Breast epithelium (tissue), 4 donors: Measurements from ENCODE around the gene PRIMA1. TPM values are rescaled to one million over a fixed set of nuclear protein-coding genes. Genes with fewer than 3 reads are reported as not detected.
A peak's percentile ranks its signal among the peaks of the same experiment; 100 is the strongest.

ENCODE experiments used
- DNase-seq, 2 donors: peaks; one replicate each; pipeline ENCODE4 v3.0.0-alpha.2; 2019; ENCODE audit warnings: low spot score in 2 of 2
- H3K27ac ChIP-seq, 2 donors: fragments of 200-600 bp; sonication (generic) in 1 of 2; one replicate each; pipeline ENCODE4 v1.5.1; 2016 to 2019; ENCODE audit warnings: mild to moderate bottlenecking in 1 of 2
- H3K27me3 ChIP-seq, 2 donors: fragments of 200-600 bp; sonication (generic) in 1 of 2; one replicate each; pipeline versions ENCODE4 v1.5.1 to v1.6.0; 2017 to 2019; ENCODE audit warnings: control low read depth in 1 of 2, mild to moderate bottlenecking in 1 of 2
- H3K36me3 ChIP-seq: fragments of 200-600 bp; one replicate; pipeline ENCODE4 v1.5.1; 2019
- H3K4me1 ChIP-seq, 2 donors: fragments of 200-600 bp; sonication (generic); one replicate each; pipeline ENCODE4 v1.5.1; 2016 to 2019; ENCODE audit warnings: control low read depth in 1 of 2
- H3K4me3 ChIP-seq, 3 donors: fragments of 200-600 bp; sonication (generic); 1 replicate in 2 of 3; 2 replicates in 1 of 3; pipeline ENCODE4 v1.5.1; 2016 to 2019; ENCODE audit warnings: mild to moderate bottlenecking in 3 of 3, moderate library complexity in 2 of 3
- H3K9me3 ChIP-seq, 2 donors: fragments of 200-600 bp; sonication (generic) in 1 of 2; one replicate each; pipeline ENCODE4 v1.5.1; 2016 to 2019; ENCODE audit warnings: control low read depth in 1 of 2
- CTCF ChIP-seq, 3 donors: fragments of 450-650 bp; IDR thresholded peaks; one replicate each; pipeline ENCODE4 v1.5.1; 2016 to 2017; ENCODE audit warnings: antibody characterized with exemption in 3 of 3, mild to moderate bottlenecking in 3 of 3, moderate library complexity in 3 of 3
- POLR2A ChIP-seq: fragments of 450-650 bp; IDR thresholded peaks from one replicate; pipeline ENCODE4 v1.6.1; 2016; ENCODE audit warnings: antibody characterized with exemption, mild to moderate bottlenecking, moderate library complexity
- POLR2AphosphoS5 ChIP-seq, 3 donors: sonication (generic); formaldehyde crosslinking; IDR thresholded peaks; one replicate each; pipeline ENCODE4 v1.6.1; 2017; ENCODE audit warnings: antibody characterized with exemption in 3 of 3
- intact Hi-C: fragments of 100-400 bp; cut with DNase I; formaldehyde crosslinking; loops from one replicate; pipeline ENCODE4 v1.15.1; 2023; ENCODE audit warnings: low total_unique reads
- total RNA-seq, 3 donors: library from RNA; depleted of rRNA; stranded (reverse); fragments of >200 nt; gene quantifications; one replicate each; pipeline ENCODE4 v1.1.0, GENCODE V29; 2016

The PRIMA1 gene
- total RNA-seq, result 1 to 10 TPM in 2 of 3 donors, under 1 TPM in 1; 0.98 to 2.1 (median 1.3) TPM

- Histone ChIP-seq H3K9me3 (no peaks in the 10 kb centered on the region), H3K27me3 (no peaks in the 10 kb centered on the region), H3K4me3 (peak within 1 kb of the TSS; percentile 53 to 80 (median 63)), H3K4me1 (peaks cover 6 to 10% of the 10 kb centered on the region in 2 donors), H3K36me3 (no peaks in the 10 kb centered on the region), H3K27ac (peak within 1 kb of the TSS; percentile 84 to 90)
- DNase-seq, result no peak
- TF ChIP-seq POLR2AphosphoS5 (IDR thresholded peaks at IDR 0.05), result no peak
- intact Hi-C loops, result no loop called here
These were observed at the start of gene PRIMA1 for GRCh38 chr14:93788293-93788542. Gene PRIMA1 (minus strand): TSS chr14:93788485. CDS start chr14:93787718, 767 bp downstream.

- no peak for DNase-seq
- Histone ChIP-seq H3K9me3 (no peaks in the 10 kb centered on the region), H3K4me1 (no peaks in the 10 kb centered on the region), H3K27me3 (no peaks in the 10 kb centered on the region), H3K27ac (no peak overlapping the region), H3K4me3 (no peak overlapping the region), H3K36me3 (no peaks in the 10 kb centered on the region)
- TF ChIP-seq POLR2AphosphoS5 (IDR thresholded peaks at IDR 0.05) (no peak), POLR2A (no peak), CTCF (IDR thresholded peaks at IDR 0.05) (no peak)
- intact Hi-C loops, result no loop called here
These were observed 46.5 kb upstream of the PRIMA1 start for GRCh38 chr14:93834699-93835371.

- intact Hi-C loops, result no loop called here
- Histone ChIP-seq H3K27me3 (no peaks in the 10 kb centered on the region), H3K9me3 (no peaks in the 10 kb centered on the region)
These were observed 44.4 kb upstream of the PRIMA1 start for GRCh38 chr14:93832665-93833064.

GRCh38 chr14:93832081-93832480 lies 43.8 kb upstream of the PRIMA1 start:
- no peaks in the 10 kb centered on the region for H3K4me1 ChIP-seq
- intact Hi-C loops, result no loop called here
- no peaks in the 10 kb centered on the region for H3K36me3 ChIP-seq
- no peak overlapping the region for H3K4me3 ChIP-seq
- TF ChIP-seq POLR2A, result no peak
- no peak for DNase-seq
- H3K27me3 ChIP-seq, result no peaks in the 10 kb centered on the region
- H3K9me3 ChIP-seq, result no peaks in the 10 kb centered on the region
- no peak overlapping the region for H3K27ac ChIP-seq

More at GRCh38 chr14:93832665-93833064, 44.4 kb upstream of the PRIMA1 start:
- Histone ChIP-seq H3K36me3 (no peaks in the 10 kb centered on the region), H3K4me3 (no peak overlapping the region), H3K27ac (no peak overlapping the region), H3K4me1 (no peaks in the 10 kb centered on the region)
- peak; percentile 68 to 77 for DNase-seq
- TF ChIP-seq POLR2A (no peak), POLR2AphosphoS5 (IDR thresholded peaks at IDR 0.05) (no peak), CTCF (IDR thresholded peaks at IDR 0.05) (no peak)

- Histone ChIP-seq H3K27me3 (no peaks in the 10 kb centered on the region), H3K4me1 (no peaks in the 10 kb centered on the region), H3K4me3 (no peak overlapping the region), H3K9me3 (no peaks in the 10 kb centered on the region), H3K36me3 (no peaks in the 10 kb centered on the region), H3K27ac (no peak overlapping the region)
- DNase-seq, result no peak
- TF ChIP-seq POLR2AphosphoS5 (IDR thresholded peaks at IDR 0.05) (no peak), CTCF (IDR thresholded peaks at IDR 0.05) (no peak), POLR2A (no peak)
- intact Hi-C loops, result no loop called here
These were observed 42.6 kb upstream of the PRIMA1 start for GRCh38 chr14:93830753-93831461.

GRCh38 chr14:93829839-93830481 lies 41.7 kb upstream of the PRIMA1 start:
- Histone ChIP-seq H3K4me3 (no peak overlapping the region), H3K36me3 (no peaks in the 10 kb centered on the region), H3K27me3 (peaks cover 2 to 8% of the 10 kb centered on the region in 2 donors), H3K9me3 (no peaks in the 10 kb centered on the region), H3K4me1 (no peaks in the 10 kb centered on the region), H3K27ac (no peak overlapping the region)
- TF ChIP-seq POLR2AphosphoS5 (IDR thresholded peaks at IDR 0.05) (no peak), CTCF (IDR thresholded peaks at IDR 0.05) (no peak), POLR2A (no peak)
- intact Hi-C loops, result no loop called here
- DNase-seq, result no peak
